ENCODE measurements around the gene CYFIP2. TPM values are rescaled to one million over a fixed set of nuclear protein-coding genes. Genes with fewer than 3 reads are reported as not detected.

The CYFIP2 gene
- total RNA-seq, 1 donor from 2014 or later, result 82.9 TPM

DNA sequence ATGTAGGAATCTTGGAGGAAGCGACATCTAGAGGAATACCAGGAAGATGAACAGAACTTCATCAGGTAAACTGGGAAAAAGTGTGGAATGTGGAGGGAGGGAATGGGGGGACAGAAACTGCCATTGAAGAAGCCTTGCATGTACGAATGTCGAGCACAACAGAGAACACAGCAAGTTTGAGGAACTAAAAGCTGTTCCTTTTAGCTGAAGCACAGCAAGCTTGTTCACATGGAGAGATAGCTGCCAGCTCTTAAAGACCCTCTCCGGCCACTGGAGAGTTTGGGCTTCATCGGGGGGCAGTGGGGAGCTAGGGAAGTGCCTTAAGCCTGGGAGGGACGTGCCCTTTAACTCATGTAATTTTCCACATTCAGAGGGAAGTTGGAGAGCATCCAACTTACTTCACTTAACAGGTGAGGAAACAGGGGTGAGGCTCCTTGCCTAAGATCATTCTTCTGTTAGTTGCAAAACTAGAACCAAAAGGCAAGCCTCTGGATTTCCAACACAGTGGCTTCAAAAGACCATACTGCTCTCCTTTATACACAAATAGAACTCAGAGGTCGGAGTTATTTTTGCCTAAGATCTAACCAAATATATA lies 2.3 kb upstream of the CYFIP2 start:
- Mint-ChIP-seq H3K27me3 (ENCODE audit: low read depth) (peaks cover 29% of the 10 kb centered on the region), H3K27ac (no peak overlapping the region), H3K4me1 (peaks cover 25% of the 10 kb centered on the region), H3K4me3 (no peak overlapping the region), H3K9me3 (peaks cover 3% of the 10 kb centered on the region), H3K36me3 (no peaks in the 10 kb centered on the region)
- DNase-seq (ENCODE audit: low spot score in 2 of 2, unreplicated experiment in 2 of 2), result no peak
- TF ChIP-seq, protein P1, sequence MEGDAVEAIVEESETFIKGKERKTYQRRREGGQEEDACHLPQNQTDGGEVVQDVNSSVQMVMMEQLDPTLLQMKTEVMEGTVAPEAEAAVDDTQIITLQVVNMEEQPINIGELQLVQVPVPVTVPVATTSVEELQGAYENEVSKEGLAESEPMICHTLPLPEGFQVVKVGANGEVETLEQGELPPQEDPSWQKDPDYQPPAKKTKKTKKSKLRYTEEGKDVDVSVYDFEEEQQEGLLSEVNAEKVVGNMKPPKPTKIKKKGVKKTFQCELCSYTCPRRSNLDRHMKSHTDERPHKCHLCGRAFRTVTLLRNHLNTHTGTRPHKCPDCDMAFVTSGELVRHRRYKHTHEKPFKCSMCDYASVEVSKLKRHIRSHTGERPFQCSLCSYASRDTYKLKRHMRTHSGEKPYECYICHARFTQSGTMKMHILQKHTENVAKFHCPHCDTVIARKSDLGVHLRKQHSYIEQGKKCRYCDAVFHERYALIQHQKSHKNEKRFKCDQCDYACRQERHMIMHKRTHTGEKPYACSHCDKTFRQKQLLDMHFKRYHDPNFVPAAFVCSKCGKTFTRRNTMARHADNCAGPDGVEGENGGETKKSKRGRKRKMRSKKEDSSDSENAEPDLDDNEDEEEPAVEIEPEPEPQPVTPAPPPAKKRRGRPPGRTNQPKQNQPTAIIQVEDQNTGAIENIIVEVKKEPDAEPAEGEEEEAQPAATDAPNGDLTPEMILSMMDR (IDR thresholded peaks at IDR 0.05; ENCODE audit: unreplicated experiment), result no peak

DNA sequence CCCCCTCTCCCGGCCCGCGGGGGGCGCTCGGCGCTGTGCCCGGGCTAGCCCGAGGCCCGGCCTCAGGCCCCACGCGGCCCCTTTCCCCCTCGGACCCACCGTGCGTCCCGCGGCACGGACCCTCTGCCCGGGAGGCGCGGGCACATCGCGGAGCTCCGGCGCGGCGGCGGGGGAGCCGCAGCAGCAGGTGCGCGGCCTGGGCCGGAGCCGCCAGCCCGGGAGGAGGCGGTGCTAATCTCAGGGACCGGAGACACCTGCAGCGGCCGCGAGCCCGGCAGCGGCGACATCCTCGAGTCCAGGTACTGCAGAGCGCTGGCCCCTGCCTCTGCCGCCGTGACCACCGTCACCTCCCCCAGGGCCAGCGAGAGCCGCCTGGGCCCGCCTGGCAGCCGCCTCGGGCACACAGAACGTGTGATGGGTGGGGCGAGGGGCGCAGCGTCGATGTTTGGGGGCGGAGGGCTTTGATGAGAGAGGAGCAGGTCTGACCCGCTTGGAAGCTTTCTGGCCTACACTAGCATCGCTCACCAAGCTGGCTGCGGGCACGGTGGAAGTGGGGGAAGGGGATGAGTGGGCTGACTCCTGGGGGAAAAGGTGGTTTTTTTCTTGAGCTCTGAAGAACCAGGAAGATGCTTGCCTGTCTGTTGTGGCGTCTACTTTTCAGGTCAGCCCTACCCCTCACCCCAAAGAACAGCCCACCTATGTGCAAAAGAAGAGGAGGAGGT lies 524 bp downstream of the CYFIP2 start:
- peaks cover 10% of the 10 kb centered on the region for H3K27me3 Mint-ChIP-seq (ENCODE audit: low read depth)
- peaks cover 45% of the 10 kb centered on the region for H3K4me1 Mint-ChIP-seq
- H3K36me3 Mint-ChIP-seq, result no peaks in the 10 kb centered on the region
- peak; percentile 37 to 66 for DNase-seq (ENCODE audit: low spot score in 2 of 2, unreplicated experiment in 2 of 2)
- peak overlapping the region; percentile 47 for H3K27ac Mint-ChIP-seq
- TF ChIP-seq, protein P1 (IDR thresholded peaks at IDR 0.05; ENCODE audit: unreplicated experiment), result no peak
- H3K4me3 Mint-ChIP-seq, result peak overlapping the region; percentile 71
- H3K9me3 Mint-ChIP-seq, result no peaks in the 10 kb centered on the region

DNA sequence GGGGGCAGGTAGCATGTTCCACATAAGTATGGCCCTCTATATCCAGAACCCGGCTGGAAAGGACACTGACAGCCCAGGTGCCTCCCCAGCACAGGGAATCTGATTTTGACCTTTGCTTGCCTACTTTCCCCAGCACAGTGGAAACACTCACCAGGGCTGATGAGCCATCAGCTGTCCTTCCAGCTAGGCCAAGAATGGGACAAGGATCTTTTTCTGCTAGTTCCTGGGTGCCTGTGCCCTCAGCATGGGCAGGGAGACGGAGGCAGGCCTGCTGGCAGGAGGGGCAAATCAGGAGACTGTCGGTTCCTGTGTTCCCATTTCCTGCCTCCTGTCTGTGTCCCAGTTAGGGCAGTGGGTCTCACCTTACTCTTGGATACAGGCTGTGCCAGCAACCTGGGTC lies 1.1 kb downstream of the CYFIP2 start:
- TF ChIP-seq, protein P1 (IDR thresholded peaks at IDR 0.05; ENCODE audit: unreplicated experiment), result no peak
- DNase-seq (ENCODE audit: low spot score in 2 of 2, unreplicated experiment in 2 of 2), result no peak
- peak overlapping the region; percentile 71 for H3K4me3 Mint-ChIP-seq
- H3K27me3 Mint-ChIP-seq (ENCODE audit: low read depth), result peaks cover 10% of the 10 kb centered on the region
- peaks cover 45% of the 10 kb centered on the region for H3K4me1 Mint-ChIP-seq
- no peaks in the 10 kb centered on the region for H3K36me3 Mint-ChIP-seq
- no peaks in the 10 kb centered on the region for H3K9me3 Mint-ChIP-seq
- no peak overlapping the region for H3K27ac Mint-ChIP-seq

DNA sequence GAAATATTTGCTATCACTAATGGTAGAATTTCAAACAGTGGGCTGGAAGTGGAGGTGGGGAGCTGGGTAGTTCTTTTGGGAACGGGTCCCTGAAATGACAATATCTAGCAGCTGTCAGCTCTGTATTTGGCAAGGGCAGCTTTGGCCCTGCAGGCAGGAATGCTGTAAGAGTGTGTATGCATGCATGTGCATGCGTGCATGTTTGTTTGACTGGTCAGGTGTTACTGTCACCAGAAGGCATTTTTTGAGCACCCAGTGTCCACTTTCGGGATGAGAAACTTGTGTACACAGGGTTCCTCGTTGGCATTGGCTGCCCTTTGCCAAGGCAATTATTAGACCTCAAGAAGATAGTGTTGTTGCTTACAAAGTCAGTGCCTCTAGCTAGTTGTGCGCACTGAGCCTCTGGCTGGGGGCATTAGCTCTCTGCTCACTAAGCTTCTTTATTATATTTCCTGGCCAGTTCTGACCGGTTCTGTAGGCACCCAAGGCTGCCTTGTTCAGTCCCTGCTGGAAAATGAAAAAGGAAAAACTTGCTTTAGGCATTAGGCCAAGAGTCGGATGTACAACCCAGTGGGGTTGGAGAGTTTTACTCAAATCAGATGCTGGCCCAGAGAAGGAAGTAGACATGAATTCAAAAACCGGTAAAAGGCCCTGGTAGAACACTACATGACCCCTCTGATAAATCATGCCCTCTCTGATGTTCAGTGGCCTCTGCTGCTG lies 2.0 kb downstream of the CYFIP2 start:
- H3K27ac Mint-ChIP-seq, result peak overlapping the region; percentile 21
- no peaks in the 10 kb centered on the region for H3K36me3 Mint-ChIP-seq
- H3K9me3 Mint-ChIP-seq, result no peaks in the 10 kb centered on the region
- H3K4me3 Mint-ChIP-seq, result peak overlapping the region; percentile 71
- H3K27me3 Mint-ChIP-seq (ENCODE audit: low read depth), result peaks cover 10% of the 10 kb centered on the region
- DNase-seq (ENCODE audit: low spot score in 2 of 2, unreplicated experiment in 2 of 2), result no peak
- peaks cover 45% of the 10 kb centered on the region for H3K4me1 Mint-ChIP-seq
- TF ChIP-seq, protein P1 (IDR thresholded peaks at IDR 0.05; ENCODE audit: unreplicated experiment), result no peak

DNA sequence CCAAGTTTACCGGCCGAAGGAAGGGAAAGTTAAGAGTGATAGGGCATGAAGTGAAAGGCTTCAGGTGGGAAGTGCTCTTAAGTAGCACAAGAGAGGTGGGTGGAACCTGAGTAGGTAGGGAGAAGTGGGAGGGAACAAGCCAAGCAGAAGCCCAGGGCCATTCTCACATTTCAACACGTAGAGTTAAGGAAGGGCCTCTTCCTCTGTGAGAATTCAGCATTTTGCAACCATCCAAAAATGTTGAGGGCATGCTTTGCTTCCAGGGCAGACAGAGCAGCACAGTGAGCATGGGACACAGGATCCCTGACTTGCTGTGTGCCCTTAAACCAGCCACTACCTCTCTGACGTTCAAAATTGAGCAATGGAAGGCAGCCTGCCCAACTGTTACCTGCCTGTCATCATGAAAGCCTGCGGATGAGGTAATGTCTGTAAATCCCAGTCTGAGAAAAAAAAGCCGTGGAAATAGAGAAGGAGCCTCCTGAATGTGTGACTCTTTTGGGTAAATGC lies 3.3 kb downstream of the CYFIP2 start:
- H3K36me3 Mint-ChIP-seq, result no peaks in the 10 kb centered on the region
- peak overlapping the region; percentile 30 for H3K27ac Mint-ChIP-seq
- H3K4me3 Mint-ChIP-seq, result no peak overlapping the region
- peaks cover 45% of the 10 kb centered on the region for H3K4me1 Mint-ChIP-seq
- no peaks in the 10 kb centered on the region for H3K9me3 Mint-ChIP-seq
- TF ChIP-seq, protein P1 (IDR thresholded peaks at IDR 0.05; ENCODE audit: unreplicated experiment), result no peak
- no peak for DNase-seq (ENCODE audit: low spot score in 2 of 2, unreplicated experiment in 2 of 2)
- H3K27me3 Mint-ChIP-seq (ENCODE audit: low read depth), result peaks cover 3% of the 10 kb centered on the region

All from mesothelial cell of epicardium (in vitro differentiated cells).